Ectodermal cell (in vitro differentiated cells): ENCODE measurements around the gene ULK3.

Experiments used
- H3K27ac ChIP-seq: 2 replicates; pipeline ENCODE4 v1.7.0; 2013; ENCODE audit warnings: mild to moderate bottlenecking, low read depth, low read length; ENCODE audit not compliant: insufficient read depth, poor library complexity, severe bottlenecking
- H3K27me3 ChIP-seq: 2 replicates; pipeline ENCODE4 v1.7.0; 2013; ENCODE audit warnings: mild to moderate bottlenecking, low read length; ENCODE audit not compliant: insufficient read depth, control insufficient read depth, poor library complexity, severe bottlenecking
- H3K36me3 ChIP-seq: one replicate; pipeline ENCODE4 v1.7.0; 2013; ENCODE audit warnings: low read length; ENCODE audit not compliant: control insufficient read depth, insufficient read depth
- H3K4me1 ChIP-seq: one replicate; pipeline ENCODE4 v1.7.0; 2013; ENCODE audit warnings: low read length; ENCODE audit not compliant: control insufficient read depth, insufficient read depth
- H3K4me3 ChIP-seq: 2 replicates; pipeline ENCODE4 v1.7.0; 2013; ENCODE audit warnings: low read depth, low read length, control low read depth; ENCODE audit not compliant: insufficient read depth
- H3K9me3 ChIP-seq: 2 replicates; pipeline ENCODE4 v1.7.0; 2013; ENCODE audit warnings: mild to moderate bottlenecking, low read length, moderate library complexity; ENCODE audit not compliant: control insufficient read depth
- WGBS, 2 experiments: methylation state at CpG; one replicate each; pipeline ENCODE4 v1.1.7; 2013; ENCODE audit warnings: missing lambda C conversion rate in 2 of 2; 5-methylcytosine and 5-hydroxymethylcytosine counted together

ULK3 gene

DNA sequence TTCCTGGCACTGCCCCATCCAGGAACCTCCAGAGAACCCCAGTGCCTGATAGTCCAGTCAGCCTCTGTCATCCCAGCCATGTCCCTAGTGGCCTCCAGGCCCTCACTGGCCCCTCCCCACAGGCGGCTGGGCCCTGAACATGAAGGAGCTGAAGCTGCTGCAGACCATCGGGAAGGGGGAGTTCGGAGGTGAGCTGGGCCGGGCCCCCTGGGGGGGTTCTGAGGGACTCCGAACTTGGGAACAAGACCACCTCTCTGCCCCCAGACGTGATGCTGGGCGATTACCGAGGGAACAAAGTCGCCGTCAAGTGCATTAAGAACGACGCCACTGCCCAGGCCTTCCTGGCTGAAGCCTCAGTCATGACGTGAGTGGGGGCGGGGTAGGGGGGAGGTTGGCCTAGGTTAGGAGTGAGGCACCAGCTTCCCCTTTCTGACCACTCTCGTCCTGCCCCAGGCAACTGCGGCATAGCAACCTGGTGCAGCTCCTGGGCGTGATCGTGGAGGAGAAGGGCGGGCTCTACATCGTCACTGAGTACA lies 42.3 kb downstream of the ULK3 start:
- no peaks in the 10 kb centered on the region for H3K9me3 ChIP-seq
- H3K27ac ChIP-seq = no peak overlapping the region
- 92 to 94% methylated on average over 20 of the region's 20 CpGs for WGBS, 2 experiments
- H3K27me3 ChIP-seq = no peaks in the 10 kb centered on the region
- H3K4me3 ChIP-seq = no peak overlapping the region
- no peaks in the 10 kb centered on the region for H3K4me1 ChIP-seq
- peaks cover 21% of the 10 kb centered on the region for H3K36me3 ChIP-seq

DNA sequence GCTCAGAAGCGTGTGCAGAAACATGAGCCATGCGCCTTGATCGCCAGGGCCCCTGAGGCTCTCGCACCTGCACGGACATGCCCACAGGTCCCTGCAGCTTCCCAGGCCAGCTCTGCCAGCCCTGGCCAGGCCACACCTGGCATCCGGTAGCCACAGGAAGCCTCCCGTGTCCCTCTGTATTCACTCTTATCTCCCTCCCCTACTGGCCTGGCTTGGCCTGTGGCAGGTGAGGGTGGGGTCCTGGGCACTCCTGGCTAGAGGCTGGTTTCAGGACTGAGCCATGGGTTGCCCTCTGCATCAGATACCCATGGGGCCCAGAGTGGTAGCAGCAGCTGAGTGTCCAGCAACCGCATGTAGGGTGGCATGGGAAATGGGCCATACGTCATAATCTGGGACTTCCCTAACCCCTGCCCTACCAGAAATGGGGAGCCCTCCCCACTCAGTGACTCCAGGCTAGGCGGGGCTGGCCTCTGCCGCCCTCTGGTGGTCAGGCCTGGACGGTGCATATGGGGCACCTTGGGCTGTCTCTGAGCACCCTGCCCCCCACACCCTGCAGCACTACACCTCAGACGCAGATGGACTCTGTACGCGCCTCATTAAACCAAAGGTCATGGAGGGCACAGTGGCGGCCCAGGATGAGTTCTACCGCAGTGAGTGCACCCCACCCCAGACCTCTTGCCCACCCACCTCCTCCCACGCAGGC lies 42.9 kb downstream of the ULK3 start:
- Histone ChIP-seq H3K27ac (no peak overlapping the region), H3K27me3 (no peaks in the 10 kb centered on the region)
- WGBS, 2 experiments = 62 to 63% methylated on average over 18 of the region's 18 CpGs

DNA sequence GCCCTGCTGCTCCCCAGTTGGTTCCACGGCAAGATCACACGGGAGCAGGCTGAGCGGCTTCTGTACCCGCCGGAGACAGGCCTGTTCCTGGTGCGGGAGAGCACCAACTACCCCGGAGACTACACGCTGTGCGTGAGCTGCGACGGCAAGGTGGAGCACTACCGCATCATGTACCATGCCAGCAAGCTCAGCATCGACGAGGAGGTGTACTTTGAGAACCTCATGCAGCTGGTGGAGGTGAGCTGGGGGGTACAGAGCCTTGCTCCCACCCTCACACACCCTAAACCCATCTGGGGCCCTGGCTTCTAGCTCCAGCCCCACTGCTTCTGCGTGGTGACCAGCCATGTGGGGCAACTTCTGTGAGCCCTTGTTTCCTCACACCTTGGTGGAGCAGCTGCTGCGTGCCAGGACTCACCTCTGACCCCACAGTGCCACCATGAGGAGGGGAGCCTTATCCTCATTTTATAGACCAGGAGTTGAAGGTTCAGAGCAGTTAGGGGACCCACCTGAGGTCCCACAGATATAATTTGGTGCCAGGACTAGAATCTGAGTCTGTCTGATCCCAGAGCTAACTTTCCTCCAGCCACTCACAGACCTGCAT lies 43.6 kb downstream of the ULK3 start:
- 93% methylated on average over 16 of the region's 16 CpGs for WGBS, 2 experiments
- H3K4me3 ChIP-seq = no peak overlapping the region
- H3K36me3 ChIP-seq = peaks cover 21% of the 10 kb centered on the region
- H3K4me1 ChIP-seq = no peaks in the 10 kb centered on the region
- no peaks in the 10 kb centered on the region for H3K9me3 ChIP-seq
- no peaks in the 10 kb centered on the region for H3K27me3 ChIP-seq
- no peak overlapping the region for H3K27ac ChIP-seq

More for the DNA sequence above, 42.9 kb downstream of the ULK3 start:
- Histone ChIP-seq H3K4me1 (no peaks in the 10 kb centered on the region), H3K4me3 (no peak overlapping the region), H3K9me3 (no peaks in the 10 kb centered on the region), H3K36me3 (peaks cover 21% of the 10 kb centered on the region)

DNA sequence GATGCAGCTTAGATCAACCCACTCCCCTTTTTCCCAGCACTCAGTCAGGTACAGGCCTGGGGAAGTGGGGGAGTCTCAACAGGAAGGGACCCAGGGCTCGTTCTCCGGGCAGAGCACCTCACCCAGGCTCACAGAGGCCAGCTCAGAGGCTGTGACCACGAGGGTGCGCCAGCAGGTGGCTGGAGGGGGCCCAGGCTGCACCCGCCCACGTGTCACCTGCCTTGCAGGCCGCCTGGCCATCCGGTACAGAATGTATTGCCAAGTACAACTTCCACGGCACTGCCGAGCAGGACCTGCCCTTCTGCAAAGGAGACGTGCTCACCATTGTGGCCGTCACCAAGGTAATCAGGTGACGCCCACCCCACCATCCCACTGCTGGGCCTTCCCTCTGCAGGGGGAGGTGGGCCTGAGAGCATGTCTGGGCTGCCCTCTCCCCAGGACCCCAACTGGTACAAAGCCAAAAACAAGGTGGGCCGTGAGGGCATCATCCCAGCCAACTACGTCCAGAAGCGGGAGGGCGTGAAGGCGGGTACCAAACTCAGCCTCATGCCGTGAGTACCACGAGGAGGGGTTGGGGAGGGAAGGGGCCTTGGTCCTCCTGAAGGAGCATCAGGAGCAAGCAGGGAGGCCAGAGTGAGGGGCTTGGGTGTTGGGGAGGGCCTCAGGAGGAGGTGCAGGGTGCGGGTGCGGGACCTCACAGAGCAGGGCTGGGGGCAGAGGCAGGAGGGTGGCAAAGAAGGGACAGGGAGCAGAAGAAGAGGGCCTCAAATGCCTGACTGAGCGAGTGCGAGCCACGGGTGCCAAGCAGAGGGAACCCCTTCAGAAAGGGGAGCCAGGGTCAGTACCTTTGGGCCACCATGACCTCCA lies 44.3 kb downstream of the ULK3 start:
- WGBS, 2 experiments = 92 to 93% methylated on average over 25 of the region's 25 CpGs
- no peak overlapping the region for H3K4me3 ChIP-seq
- peaks cover under 1% of the 10 kb centered on the region for H3K4me1 ChIP-seq
- H3K27ac ChIP-seq = no peak overlapping the region
- no peaks in the 10 kb centered on the region for H3K9me3 ChIP-seq
- H3K36me3 ChIP-seq = peaks cover 21% of the 10 kb centered on the region
- H3K27me3 ChIP-seq = no peaks in the 10 kb centered on the region

DNA sequence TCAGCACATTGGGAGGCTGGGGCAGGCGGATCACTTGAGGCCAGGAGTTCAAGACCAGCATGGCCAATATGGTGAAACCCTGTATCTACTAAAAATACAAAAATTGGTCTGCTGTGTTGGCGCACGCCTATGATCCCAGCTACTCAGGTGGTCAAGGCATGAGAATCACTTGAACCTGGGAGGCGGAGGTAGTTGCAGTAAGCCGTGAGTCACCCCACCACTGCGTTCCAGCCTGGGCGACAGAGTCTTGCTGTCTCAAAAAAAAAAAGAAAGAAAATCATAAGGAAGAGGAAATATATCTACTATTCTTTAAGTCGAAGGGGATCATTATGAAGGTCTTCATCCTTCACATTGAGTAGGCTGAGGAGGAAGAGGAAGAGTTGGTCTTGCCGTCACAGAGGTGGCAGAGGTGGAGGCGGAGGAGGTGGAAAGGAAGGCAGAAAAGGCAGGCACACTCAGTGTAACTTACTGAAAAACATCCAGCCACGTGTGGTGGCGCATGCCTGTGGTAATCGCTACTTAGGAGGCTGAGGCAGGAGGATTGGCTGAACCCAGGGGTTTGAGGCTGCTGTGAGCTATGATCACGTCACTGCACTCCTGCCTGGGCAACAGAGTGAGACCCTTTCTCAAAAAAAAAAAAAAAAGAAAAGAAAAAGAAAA lies 46.9 kb downstream of the ULK3 start:
- H3K36me3 ChIP-seq = peaks cover 6% of the 10 kb centered on the region
- H3K4me3 ChIP-seq = no peak overlapping the region
- 95% methylated on average over 14 of the region's 14 CpGs for WGBS, 2 experiments
- peaks cover 14% of the 10 kb centered on the region for H3K4me1 ChIP-seq
- H3K27me3 ChIP-seq = no peaks in the 10 kb centered on the region
- no peaks in the 10 kb centered on the region for H3K9me3 ChIP-seq
- no peak overlapping the region for H3K27ac ChIP-seq

DNA sequence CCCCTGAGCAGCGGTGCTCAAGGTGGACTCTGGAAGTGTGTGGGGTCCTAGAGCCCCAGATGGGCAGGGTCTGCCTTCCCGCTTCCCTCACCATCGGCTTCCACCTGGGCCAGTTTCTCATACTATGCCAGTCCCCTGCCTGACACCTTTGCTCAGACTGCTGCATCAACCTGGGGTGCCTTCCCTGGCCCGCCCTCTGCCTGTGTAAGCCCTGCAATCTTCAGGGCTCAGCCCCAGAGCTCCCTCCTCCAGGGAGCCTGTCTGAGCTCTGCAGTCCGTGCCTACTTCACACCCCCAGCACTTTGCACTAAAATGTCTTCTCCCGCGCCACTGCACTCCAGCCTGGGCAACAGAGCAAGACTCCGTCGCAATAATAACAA lies 48.0 kb downstream of the ULK3 start:
- 87 to 89% methylated on average over 9 of the region's 9 CpGs for WGBS, 2 experiments

DNA sequence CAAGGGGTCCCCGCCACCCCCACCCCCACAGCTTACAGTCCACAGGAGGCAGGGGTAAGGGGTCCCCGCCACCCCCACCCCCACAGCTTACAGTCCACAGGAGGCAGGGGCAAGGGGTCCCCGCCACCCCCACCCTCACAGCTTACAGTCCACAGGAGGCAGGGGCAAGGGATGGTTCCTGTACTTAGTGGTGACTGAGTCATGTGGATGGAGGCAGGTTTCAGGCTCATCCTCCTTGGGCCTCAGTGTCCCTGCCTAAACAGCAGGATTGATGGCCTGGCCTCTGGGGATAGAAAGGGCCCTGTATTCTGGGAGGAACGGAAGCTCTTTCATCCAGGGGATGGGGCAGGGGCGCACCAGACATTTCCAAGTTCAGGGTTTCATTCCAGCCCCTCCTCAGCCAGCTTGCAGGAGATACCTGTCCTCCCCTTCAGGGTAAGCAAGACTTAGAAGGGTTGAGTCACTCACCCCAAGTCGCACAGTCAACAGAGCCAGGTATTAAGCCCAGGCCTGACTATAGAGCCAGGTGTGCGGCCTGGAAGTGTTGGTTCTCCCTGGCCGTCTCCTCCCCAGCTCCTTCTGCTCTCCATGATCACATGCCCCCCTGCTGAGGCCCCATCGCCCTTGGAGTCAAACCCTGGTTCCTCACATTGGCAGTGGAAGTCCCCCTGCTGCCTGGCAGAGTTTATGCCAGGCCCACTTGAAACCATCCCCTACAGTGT lies 48.5 kb downstream of the ULK3 start:
- no peaks in the 10 kb centered on the region for H3K36me3 ChIP-seq
- peaks cover 24% of the 10 kb centered on the region for H3K4me1 ChIP-seq
- H3K27ac ChIP-seq = no peak overlapping the region
- no peak overlapping the region for H3K4me3 ChIP-seq
- 93 to 95% methylated on average over 6 to 7 of the region's 9 CpGs for WGBS, 2 experiments
- H3K27me3 ChIP-seq = no peaks in the 10 kb centered on the region
- H3K9me3 ChIP-seq = no peaks in the 10 kb centered on the region

More for the DNA sequence above, 48.0 kb downstream of the ULK3 start:
- no peak overlapping the region for H3K27ac ChIP-seq
- no peaks in the 10 kb centered on the region for H3K27me3 ChIP-seq
- no peaks in the 10 kb centered on the region for H3K9me3 ChIP-seq
- no peak overlapping the region for H3K4me3 ChIP-seq
- no peaks in the 10 kb centered on the region for H3K36me3 ChIP-seq
- H3K4me1 ChIP-seq = peaks cover 20% of the 10 kb centered on the region

DNA sequence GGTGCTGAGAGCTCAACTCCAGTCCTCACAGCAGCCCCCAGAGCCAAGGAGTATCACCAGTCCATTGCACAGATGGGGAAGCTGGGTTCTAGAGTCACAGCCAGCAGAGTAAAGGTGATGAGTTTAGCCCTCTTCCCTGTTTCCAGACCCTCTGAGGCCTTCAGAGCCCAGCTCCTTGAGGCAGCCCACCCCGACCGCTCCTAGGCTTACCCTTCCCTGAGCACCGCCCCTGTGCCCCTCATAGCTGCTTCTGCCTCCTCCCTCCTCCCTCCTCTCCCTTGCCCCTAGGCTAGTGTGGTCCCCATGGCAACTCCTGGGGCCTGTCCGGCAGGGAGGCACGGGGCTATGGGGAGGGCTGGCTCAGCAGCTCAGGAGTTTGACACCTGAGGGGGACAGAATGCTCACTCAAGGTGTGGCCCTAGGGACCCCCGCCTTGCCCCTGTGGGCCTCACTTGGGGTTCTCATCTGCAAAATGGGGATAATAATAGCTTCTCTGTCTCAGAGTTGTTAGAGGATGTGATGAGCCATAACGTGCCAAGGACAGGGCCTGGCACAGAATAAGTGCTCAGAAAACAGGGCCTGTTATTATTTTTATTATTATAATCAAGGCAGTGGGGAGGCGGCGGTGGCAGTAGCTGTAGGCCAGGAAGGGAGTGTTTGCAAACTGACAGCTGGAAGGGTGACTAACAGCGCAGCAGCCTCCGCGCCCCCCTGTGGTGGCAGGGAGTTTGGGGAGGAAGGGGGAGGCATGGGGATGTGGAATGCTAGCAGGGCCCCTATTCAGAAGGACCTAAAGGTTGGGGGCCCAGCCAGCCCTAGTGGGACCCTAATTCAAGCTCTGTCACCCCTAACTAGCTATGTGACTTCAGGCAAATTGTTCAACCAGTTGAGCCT lies 49.6 kb downstream of the ULK3 start:
- no peak overlapping the region for H3K27ac ChIP-seq
- 58 to 63% methylated on average over 12 of the region's 12 CpGs for WGBS, 2 experiments
- H3K9me3 ChIP-seq = no peaks in the 10 kb centered on the region
- no peaks in the 10 kb centered on the region for H3K27me3 ChIP-seq
- H3K4me3 ChIP-seq = no peak overlapping the region
- H3K36me3 ChIP-seq = no peaks in the 10 kb centered on the region
- H3K4me1 ChIP-seq = peaks cover 34% of the 10 kb centered on the region
